ENCODE data around the gene STXBP5. TPM values are rescaled to one million over a fixed set of nuclear protein-coding genes. Genes with fewer than 3 reads are reported as not detected.

STXBP5 gene
- total and polyA plus RNA-seq, 9 donors, result 3.3 to 15.4 (median 10.4) TPM

DNA sequence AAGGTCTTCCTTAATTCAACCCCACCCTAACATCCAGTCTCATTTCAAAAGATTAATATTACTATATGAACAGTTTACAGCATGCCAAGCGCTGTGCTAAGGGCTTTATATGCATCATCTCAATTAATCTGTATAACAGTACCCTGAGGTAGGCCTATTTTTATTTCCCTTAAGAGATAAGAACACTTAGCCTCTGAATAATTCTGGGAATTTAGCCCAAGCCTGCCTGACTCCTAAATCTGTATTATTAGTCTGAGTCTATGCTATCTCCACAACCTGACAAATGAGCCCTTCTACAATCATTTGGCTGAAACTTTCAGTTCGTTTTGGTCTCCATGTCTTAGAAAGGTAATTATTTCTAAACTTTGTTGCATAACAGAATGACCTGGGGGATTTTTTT, 226.6 kb downstream of the STXBP5 start:
- no peaks in the 10 kb centered on the region for H3K27me3 ChIP-seq
- intact Hi-C loops (cut with DNase I), result no loop called here
- no peaks in the 10 kb centered on the region for H3K4me1 ChIP-seq (ENCODE audit: insufficient read depth)
- no peak overlapping the region for H3K4me3 ChIP-seq
- H3K9me3 ChIP-seq, result no peaks in the 10 kb centered on the region
- H3K27ac ChIP-seq, result no peak overlapping the region
- H3K36me3 ChIP-seq, result no peaks in the 10 kb centered on the region
- DNase-seq, result no peak
- no peak for TF ChIP-seq POLR2A (IDR thresholded peaks at IDR 0.05)
- no peak for TF ChIP-seq EP300 (IDR thresholded peaks at IDR 0.05)
- TF ChIP-seq, protein P1, sequence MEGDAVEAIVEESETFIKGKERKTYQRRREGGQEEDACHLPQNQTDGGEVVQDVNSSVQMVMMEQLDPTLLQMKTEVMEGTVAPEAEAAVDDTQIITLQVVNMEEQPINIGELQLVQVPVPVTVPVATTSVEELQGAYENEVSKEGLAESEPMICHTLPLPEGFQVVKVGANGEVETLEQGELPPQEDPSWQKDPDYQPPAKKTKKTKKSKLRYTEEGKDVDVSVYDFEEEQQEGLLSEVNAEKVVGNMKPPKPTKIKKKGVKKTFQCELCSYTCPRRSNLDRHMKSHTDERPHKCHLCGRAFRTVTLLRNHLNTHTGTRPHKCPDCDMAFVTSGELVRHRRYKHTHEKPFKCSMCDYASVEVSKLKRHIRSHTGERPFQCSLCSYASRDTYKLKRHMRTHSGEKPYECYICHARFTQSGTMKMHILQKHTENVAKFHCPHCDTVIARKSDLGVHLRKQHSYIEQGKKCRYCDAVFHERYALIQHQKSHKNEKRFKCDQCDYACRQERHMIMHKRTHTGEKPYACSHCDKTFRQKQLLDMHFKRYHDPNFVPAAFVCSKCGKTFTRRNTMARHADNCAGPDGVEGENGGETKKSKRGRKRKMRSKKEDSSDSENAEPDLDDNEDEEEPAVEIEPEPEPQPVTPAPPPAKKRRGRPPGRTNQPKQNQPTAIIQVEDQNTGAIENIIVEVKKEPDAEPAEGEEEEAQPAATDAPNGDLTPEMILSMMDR (IDR thresholded peaks at IDR 0.05), result no peak
- WGBS, 3 donors, result 57 to 84% (median 72%) methylated on average over 2 of the region's 2 CpGs

DNA sequence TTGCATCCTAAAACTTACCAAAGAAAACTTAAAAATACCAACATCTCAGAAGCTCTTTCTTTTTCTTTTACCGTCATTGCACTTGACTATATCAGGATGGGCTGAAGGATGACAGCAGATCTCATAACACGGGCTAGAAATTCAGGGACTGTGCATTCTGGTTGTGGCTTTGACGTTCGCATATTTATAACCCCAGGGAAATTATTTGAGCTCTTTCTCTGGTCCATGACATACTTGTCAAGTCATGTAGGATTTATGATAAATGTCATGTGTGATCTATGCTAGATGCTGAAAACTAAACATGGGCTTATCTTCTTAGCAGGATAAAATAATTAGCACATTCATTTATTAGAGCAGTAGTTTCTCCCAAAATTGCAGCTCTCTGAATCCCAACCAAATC, 229.9 kb downstream of the STXBP5 start:
- WGBS, 3 donors, result 85 to 92% (median 91%) methylated on average over 4 of the region's 4 CpGs
- no peak for DNase-seq
- H3K9me3 ChIP-seq, result no peaks in the 10 kb centered on the region
- H3K27ac ChIP-seq, result no peak overlapping the region
- intact Hi-C loops (cut with DNase I), result no loop called here
- TF ChIP-seq, protein P1 (IDR thresholded peaks at IDR 0.05), result no peak
- no peak for TF ChIP-seq EP300 (IDR thresholded peaks at IDR 0.05)
- TF ChIP-seq POLR2A (IDR thresholded peaks at IDR 0.05), result no peak
- H3K4me1 ChIP-seq (ENCODE audit: insufficient read depth), result no peaks in the 10 kb centered on the region
- H3K36me3 ChIP-seq, result no peaks in the 10 kb centered on the region
- no peak overlapping the region for H3K4me3 ChIP-seq
- no peaks in the 10 kb centered on the region for H3K27me3 ChIP-seq

DNA sequence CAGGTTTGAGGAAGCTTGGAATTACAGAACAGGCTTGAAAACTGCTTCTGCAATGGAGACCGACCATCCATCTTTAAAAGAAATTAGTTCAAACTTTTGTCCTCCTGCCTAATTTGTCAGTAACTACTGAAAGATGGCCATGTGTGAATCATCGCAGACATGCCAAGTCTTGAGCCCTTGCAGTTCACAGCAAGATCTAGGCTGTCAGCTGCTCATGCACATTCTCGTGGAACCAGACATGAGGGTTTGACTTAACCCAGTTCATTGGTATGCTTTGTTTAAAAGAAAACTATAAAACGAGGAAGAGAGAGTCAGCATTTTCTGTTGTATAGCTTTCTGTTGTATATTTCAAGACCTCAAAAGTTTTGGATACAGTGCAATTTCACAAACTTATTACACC, 230.3 kb downstream of the STXBP5 start:
- Histone ChIP-seq H3K4me1 (ENCODE audit: insufficient read depth) (no peaks in the 10 kb centered on the region), H3K4me3 (no peak overlapping the region), H3K27me3 (no peaks in the 10 kb centered on the region), H3K36me3 (no peaks in the 10 kb centered on the region), H3K27ac (no peak overlapping the region), H3K9me3 (no peaks in the 10 kb centered on the region)
- TF ChIP-seq EP300 (IDR thresholded peaks at IDR 0.05) (no peak), POLR2A (IDR thresholded peaks at IDR 0.05) (no peak)
- TF ChIP-seq, protein P1 (IDR thresholded peaks at IDR 0.05), result no peak
- WGBS, 3 donors, result 23 to 34% (median 32%) methylated on average over 4 of the region's 4 CpGs
- intact Hi-C loops (cut with DNase I), result no loop called here
- DNase-seq, result no peak

DNA sequence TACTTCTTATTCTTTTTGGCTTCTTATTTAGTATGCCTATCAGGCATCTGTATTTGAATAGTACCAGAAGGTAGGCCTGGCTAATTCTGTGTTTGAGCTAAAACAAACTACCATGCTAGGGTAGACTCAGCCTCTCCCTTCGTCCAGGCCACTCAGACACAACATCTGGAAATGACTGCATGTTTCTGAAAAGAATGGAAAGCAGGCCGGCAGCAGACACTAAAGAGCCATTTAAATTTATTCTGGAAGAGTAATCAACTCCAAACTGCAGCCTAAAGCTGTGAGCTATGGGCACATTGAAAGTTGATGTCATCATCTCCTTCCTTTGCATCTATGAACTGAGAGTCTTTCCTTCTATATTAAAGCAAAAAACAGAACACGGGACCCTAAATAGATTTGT, 233.4 kb downstream of the STXBP5 start:
- intact Hi-C loops (cut with DNase I), result no loop called here
- no peaks in the 10 kb centered on the region for H3K36me3 ChIP-seq
- H3K9me3 ChIP-seq, result no peaks in the 10 kb centered on the region
- H3K4me3 ChIP-seq, result no peak overlapping the region
- TF ChIP-seq POLR2A (IDR thresholded peaks at IDR 0.05), result no peak
- TF ChIP-seq EP300 (IDR thresholded peaks at IDR 0.05), result no peak
- TF ChIP-seq, protein P1 (IDR thresholded peaks at IDR 0.05), result no peak
- H3K27me3 ChIP-seq, result no peaks in the 10 kb centered on the region
- no peak overlapping the region for H3K27ac ChIP-seq
- no peaks in the 10 kb centered on the region for H3K4me1 ChIP-seq (ENCODE audit: insufficient read depth)
- WGBS, 3 donors, result 76 to 78% (median 77%) methylated on average over 3 of the region's 3 CpGs
- DNase-seq, result no peak

Data from ovary (tissue), 9 donors.